ENCODE measurements around the gene ALKBH3. TPM values are rescaled to one million over a fixed set of nuclear protein-coding genes. Genes with fewer than 3 reads are reported as not detected.
A peak's percentile ranks its signal among the peaks of the same experiment; 100 is the strongest.

Gene ALKBH3
- total and polyA plus RNA-seq, 10 of the 15 experiments (the other 5 are each of a cell fraction or from before 2014, with no cell fraction given) = 22.1 to 50.8 (median 38.5) TPM

DNA sequence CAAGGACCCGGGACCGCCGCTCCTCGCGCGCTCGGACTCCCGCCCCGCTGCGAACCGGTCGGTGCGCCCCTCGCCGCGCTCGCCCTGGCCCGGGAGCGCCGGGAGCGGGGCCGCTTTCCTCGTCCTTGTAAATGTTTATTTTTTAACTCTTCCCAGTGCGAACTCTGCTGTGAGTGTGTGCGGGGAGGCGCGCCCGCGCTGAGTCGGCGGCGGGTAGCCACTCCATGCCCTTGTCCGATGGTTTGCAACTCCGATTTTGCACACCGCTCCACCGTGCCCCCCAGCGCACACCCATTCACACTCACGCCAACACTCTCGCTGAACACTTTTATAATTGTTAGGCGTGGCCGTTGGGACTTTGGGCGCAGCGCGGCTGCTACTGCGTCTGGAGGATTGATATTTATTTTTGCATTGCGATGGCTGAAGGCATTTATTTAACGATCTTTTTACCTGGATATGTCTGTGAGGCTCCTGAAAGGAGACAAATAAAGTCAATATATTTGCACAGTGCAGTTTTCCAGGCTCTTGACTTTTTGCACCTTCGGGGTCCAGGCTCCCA is 62.8 kb downstream of the ALKBH3 start:
- peaks cover 19 to 23% of the 10 kb centered on the region in 2 experiments for H3K27me3 ChIP-seq (replicated peaks in 1 of 2; ENCODE audit: control insufficient read depth in 2 of 2, insufficient read depth in 2 of 2, low read length in 1 of 2)
- intact Hi-C loops (cut with micrococcal nuclease; ENCODE audit: unreplicated experiment) = loop anchor here (10.0 kb wide), 2 partner anchors 121 to 369 kb away; partner anchors contain the start of gene ACCS
- ATAC-seq = no peak
- DNase-seq (ENCODE audit: low read depth, low spot score) = no peak
- H3K36me3 ChIP-seq (ENCODE audit: control insufficient read depth in 2 of 2, insufficient read depth in 2 of 2, low read length in 1 of 2) = no peaks in the 10 kb centered on the region
- no peaks in the 10 kb centered on the region for H3K79me2 ChIP-seq (ENCODE audit: control insufficient read depth, insufficient read depth, low read length)
- 0 out of 2 replicates have a peak, but pooled peaks cover 3% of the 10 kb centered on the region for H4K20me1 ChIP-seq (ENCODE audit: control insufficient read depth, insufficient read depth)
- H3K4me1 ChIP-seq (ENCODE audit: control insufficient read depth, insufficient read depth, low read length) = peaks cover 3% of the 10 kb centered on the region; the same call in 1 of the 2 replicates
- TF ChIP-seq HDAC6 (IDR thresholded peaks at IDR 0.05; ENCODE audit: unreplicated experiment) (peak; percentile 92), STAT1 (conservative IDR thresholded peaks at IDR 0.05) (no peak)
- ChIA-PET POLR2A (no interaction called here), RAD21 (ENCODE audit: unreplicated experiment) (no interaction called here), SMC1A (ENCODE audit: uncharacterized antibody, unreplicated experiment) (no interaction called here), CTCF (no interaction called here)
- H3K4me3 ChIP-seq = peak overlapping the region; percentile 41; the same call in 1 of the 2 replicates
- in situ Hi-C loops (cut with MboI) = no loop called here
- H3K4me2 ChIP-seq (ENCODE audit: control insufficient read depth, insufficient read depth) = 0 out of 2 replicates have a peak overlapping the region, but pooled peaks have one; percentile 40
- no TSS peak for BruUV-seq (replicated peaks)
- H3K27ac ChIP-seq (ENCODE audit: control insufficient read depth, insufficient read depth) = no peak overlapping the region
- H3K9ac ChIP-seq (ENCODE audit: control insufficient read depth, insufficient read depth, low read length) = no peak overlapping the region
- FAIRE-seq = no peak
- 7% methylated on average over 47 of the region's 48 CpGs for WGBS (ENCODE audit: insufficient coverage, insufficient replicate concordance, low lambda C conversion rate, missing lambda C conversion rate)
- no peak overlapping the region for H2AFZ ChIP-seq (ENCODE audit: control insufficient read depth, low read depth, low read length)
- H3K9me3 ChIP-seq (replicated peaks; ENCODE audit: control insufficient read depth, insufficient read depth, low read length) = no peaks in the 10 kb centered on the region

DNA sequence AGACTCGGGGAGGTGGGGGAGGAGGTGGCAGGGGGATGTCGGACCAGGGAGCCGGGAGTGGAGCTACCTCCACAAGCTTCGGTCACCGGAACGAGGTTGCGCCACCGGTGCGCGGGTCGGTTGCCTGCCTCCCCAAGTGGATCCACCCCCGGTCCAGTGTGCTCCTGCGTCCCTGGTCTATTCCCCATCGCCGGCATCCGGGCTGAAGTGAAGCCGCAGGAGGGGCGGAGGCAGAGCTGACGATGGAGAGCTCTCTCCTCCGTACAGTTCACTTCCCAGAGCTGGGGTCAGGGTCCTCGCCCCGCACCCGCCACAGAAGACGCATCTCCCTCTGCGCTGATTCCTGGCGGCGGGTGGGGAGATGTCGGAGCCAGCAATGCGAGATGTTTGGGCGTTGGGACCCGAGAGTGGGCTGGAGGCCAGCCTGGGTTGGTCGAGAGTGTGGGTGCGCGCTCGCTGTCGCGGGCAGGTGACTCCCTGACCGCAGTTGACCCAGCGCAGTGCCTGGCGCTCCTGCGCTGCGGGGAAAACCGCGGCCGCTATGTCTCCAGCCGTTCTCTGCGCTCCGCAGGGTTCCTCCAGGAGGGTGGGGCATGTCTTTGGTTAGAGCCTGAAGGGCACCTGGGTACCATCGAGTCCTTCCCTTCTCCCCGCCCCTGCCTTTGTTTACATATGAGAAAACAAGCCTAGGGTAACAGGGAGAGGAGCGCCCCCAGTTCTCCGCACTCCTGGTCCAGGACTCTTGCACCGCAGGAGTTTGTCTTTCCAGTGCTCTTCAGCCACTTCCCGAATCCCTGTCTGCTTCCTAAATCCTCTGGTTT is 63.5 kb downstream of the ALKBH3 start:
- no peak for FAIRE-seq
- no peak overlapping the region for H2AFZ ChIP-seq (ENCODE audit: control insufficient read depth, low read depth, low read length)
- no peak overlapping the region for H3K27ac ChIP-seq (ENCODE audit: control insufficient read depth, insufficient read depth)
- peak; percentile 38 for ATAC-seq
- POLR2A ChIA-PET = no interaction called here
- TF ChIP-seq ZNF24 (IDR thresholded peaks at IDR 0.05) (no peak), RUNX3 (IDR thresholded peaks at IDR 0.05; ENCODE audit: low read length) (peak; percentile 28; the same call in 1 of the 2 replicates)
- intact Hi-C loops (cut with micrococcal nuclease; ENCODE audit: unreplicated experiment) (loop anchor here (1.0 to 10.0 kb wide), 3 partner anchors 54 to 369 kb away; partner anchors contain the start of gene ACCS), in situ Hi-C loops (cut with MboI) (no loop called here)
- 0 out of 2 replicates have a peak, but pooled peaks cover 3% of the 10 kb centered on the region for H4K20me1 ChIP-seq (ENCODE audit: control insufficient read depth, insufficient read depth)
- no peaks in the 10 kb centered on the region for H3K36me3 ChIP-seq (ENCODE audit: control insufficient read depth in 2 of 2, insufficient read depth in 2 of 2, low read length in 1 of 2)
- SMC1A ChIA-PET (ENCODE audit: uncharacterized antibody, unreplicated experiment) = interaction anchor here (1.8 kb wide), 1 partner anchor 54 kb away, joined by 5 read pairs; no protein-coding TSS in a partner anchor
- no peaks in the 10 kb centered on the region for H3K9me3 ChIP-seq (replicated peaks; ENCODE audit: control insufficient read depth, insufficient read depth, low read length)
- CTCF ChIA-PET = interaction anchor here (2.0 to 3.9 kb wide), 2 partner anchors 55 to 118 kb away, joined by 6 to 25 read pairs; no protein-coding TSS in a partner anchor
- no peak for DNase-seq (ENCODE audit: low read depth, low spot score)
- peaks cover 19 to 23% of the 10 kb centered on the region in 2 experiments for H3K27me3 ChIP-seq (replicated peaks in 1 of 2; ENCODE audit: control insufficient read depth in 2 of 2, insufficient read depth in 2 of 2, low read length in 1 of 2)
- RAD21 ChIA-PET (ENCODE audit: unreplicated experiment) = no interaction called here
- H3K79me2 ChIP-seq (ENCODE audit: control insufficient read depth, insufficient read depth, low read length) = no peaks in the 10 kb centered on the region
- no TSS peak for BruUV-seq (replicated peaks)
- peak overlapping the region; percentile 40; the same call in 1 of the 2 replicates for H3K4me2 ChIP-seq (ENCODE audit: control insufficient read depth, insufficient read depth)
- H3K4me3 ChIP-seq = no peak overlapping the region
- H3K9ac ChIP-seq (ENCODE audit: control insufficient read depth, insufficient read depth, low read length) = no peak overlapping the region
- H3K4me1 ChIP-seq (ENCODE audit: control insufficient read depth, insufficient read depth, low read length) = peaks cover 3% of the 10 kb centered on the region; the same call in 1 of the 2 replicates
- under 1% methylated on average over 51 of the region's 54 CpGs for WGBS (ENCODE audit: insufficient coverage, insufficient replicate concordance, low lambda C conversion rate, missing lambda C conversion rate)

Data from GM12878 (cell line).